Esophagus muscularis mucosa (tissue), 4 donors: ENCODE results near the gene MOB3B. TPM values are rescaled to one million over a fixed set of nuclear protein-coding genes. Genes with fewer than 3 reads are reported as not detected.
A peak's percentile ranks its signal among the peaks of the same experiment; 100 is the strongest.

Experiments
- DNase-seq: peaks from one replicate; pipeline ENCODE4 v3.0.0-alpha.2; 2017; ENCODE audit errors: extremely low spot score
- H3K27ac ChIP-seq, 4 donors: fragments of 200-600 bp; sonication (generic); replicated peaks in 1 of 4; 1 replicate in 3 of 4; 2 replicates in 1 of 4; pipeline ENCODE4 v1.5.1; 2016 to 2019; ENCODE audit warnings: mild to moderate bottlenecking in 1 of 4
- H3K27me3 ChIP-seq, 4 donors: fragments of 200-600 bp; sonication (generic); one replicate each; pipeline versions ENCODE4 v1.5.1 to v1.6.0; 2016 to 2019
- H3K36me3 ChIP-seq, 4 donors: fragments of 200-600 bp; sonication (generic); one replicate each; pipeline ENCODE4 v1.5.1; 2016 to 2019
- H3K4me1 ChIP-seq, 4 donors: fragments of 200-600 bp; sonication (generic); one replicate each; pipeline ENCODE4 v1.5.1; 2016 to 2019
- H3K4me3 ChIP-seq, 4 donors: fragments of 200-600 bp; sonication (generic); 1 replicate in 2 of 4; 2 replicates in 2 of 4; pipeline ENCODE4 v1.5.1; 2016 to 2019; ENCODE audit warnings: mild to moderate bottlenecking in 4 of 4, moderate library complexity in 1 of 4
- H3K9me3 ChIP-seq, 4 donors: fragments of 200-600 bp; sonication (generic); 1 replicate in 3 of 4; 2 replicates in 1 of 4; pipeline ENCODE4 v1.5.1; 2016 to 2019
- CTCF ChIP-seq, 3 experiments: fragments of 200-600 bp in 2 of 3; fragments of 450-650 bp in 1 of 3; sonication (generic) in 2 of 3; IDR thresholded peaks; one replicate each; pipeline ENCODE4 v1.5.1; 2017 to 2019; ENCODE audit warnings: antibody characterized with exemption in 3 of 3, mild to moderate bottlenecking in 2 of 3, moderate library complexity in 1 of 3
- EP300 ChIP-seq: sonication (generic); formaldehyde crosslinking; IDR thresholded peaks from one replicate; pipeline ENCODE4 v1.6.1; 2017; ENCODE audit warnings: antibody characterized with exemption
- POLR2A ChIP-seq: fragments of 450-650 bp; IDR thresholded peaks from one replicate; pipeline ENCODE4 v1.6.1; 2017; ENCODE audit warnings: antibody characterized with exemption, moderate library complexity, mild to moderate bottlenecking, low read depth
- POLR2AphosphoS5 ChIP-seq, 2 donors: sonication (generic); formaldehyde crosslinking; IDR thresholded peaks; one replicate each; pipeline ENCODE4 v1.6.1; 2017; ENCODE audit warnings: antibody characterized with exemption in 2 of 2
- WGBS: methylation state at CpG from one replicate; pipeline ENCODE4 v1.1.5; 2018; 5-methylcytosine and 5-hydroxymethylcytosine counted together
- intact Hi-C: fragments of 100-400 bp; cut with DNase I; formaldehyde crosslinking; loops from one replicate; pipeline ENCODE4 v1.15.1; 2023
- total RNA-seq, 4 donors: library from RNA; depleted of rRNA; stranded (reverse); fragments of >200 nt; gene quantifications; one replicate each; pipeline versions ENCODE4 v1.1.0 to v1.2.1, GENCODE V29; 2016

Gene MOB3B
- total RNA-seq, 4 donors from 2014 or later: 7.6 to 11.6 (median 9.5) TPM

- no peak for DNase-seq
- WGBS: 43% methylated on average over 8 of the region's 8 CpGs
- H3K27ac ChIP-seq: peak overlapping the region; percentile 92 to 96 (median 95)
- peaks cover 4 to 20% (median 18%) of the 10 kb centered on the region in 4 donors for H3K4me1 ChIP-seq
- peak overlapping the region; percentile 73 to 87 (median 84) for H3K4me3 ChIP-seq
- intact Hi-C loops: loop anchor here (5.0 to 10.0 kb wide), 2 partner anchors 53 to 195 kb away; no protein-coding TSS in a partner anchor
- no peaks in the 10 kb centered on the region for H3K36me3 ChIP-seq
- no peaks in the 10 kb centered on the region for H3K27me3 ChIP-seq
- no peaks in the 10 kb centered on the region for H3K9me3 ChIP-seq
- TF ChIP-seq CTCF (IDR thresholded peaks at IDR 0.05) (no peak), POLR2AphosphoS5 (IDR thresholded peaks at IDR 0.05) (no peak), POLR2A (no peak), EP300 (no peak)
Measured at GRCh38 chr9:27527702-27528075, 1.9 kb downstream of the MOB3B start.

GRCh38 chr9:27524236-27524635 is 5.4 kb downstream of the MOB3B start, which contains the start of gene IFNK:
TSS of gene IFNK (plus strand) at chr9:27524290. CDS start at chr9:27524337, 47 bp downstream.
- H3K4me1 ChIP-seq: peaks cover 0 to 13% (median 11%) of the 10 kb centered on the region in 4 donors
- peak; percentile 17 for DNase-seq
- H3K36me3 ChIP-seq: no peaks in the 10 kb centered on the region
- H3K4me3 ChIP-seq: no peak within 1 kb of the TSS
- intact Hi-C loops: loop anchor here (10.0 kb wide), 1 partner anchor 49 kb away; no protein-coding TSS in a partner anchor
- H3K27me3 ChIP-seq: no peaks in the 10 kb centered on the region
- WGBS: 89% methylated on average over 2 of the region's 2 CpGs
- TF ChIP-seq POLR2AphosphoS5 (IDR thresholded peaks at IDR 0.05): no peak
- TF ChIP-seq POLR2A: no peak
- TF ChIP-seq EP300: no peak
- no peak for TF ChIP-seq CTCF (IDR thresholded peaks at IDR 0.05)
- no peaks in the 10 kb centered on the region for H3K9me3 ChIP-seq
- no peak within 1 kb of the TSS for H3K27ac ChIP-seq

GRCh38 chr9:27523141-27523540 is 6.5 kb downstream of the MOB3B start:
- intact Hi-C loops: loop anchor here (10.0 kb wide), 1 partner anchor 48 kb away; no protein-coding TSS in a partner anchor
- Histone ChIP-seq H3K4me1 (peaks cover 0 to 13% (median 10%) of the 10 kb centered on the region in 4 donors), H3K36me3 (no peaks in the 10 kb centered on the region)

GRCh38 chr9:27520986-27521385 is 8.6 kb downstream of the MOB3B start:
- WGBS: 89% methylated on average over 4 of the region's 4 CpGs
- no peak for DNase-seq
- no peaks in the 10 kb centered on the region for H3K9me3 ChIP-seq
- H3K4me1 ChIP-seq: no peaks in the 10 kb centered on the region
- no peak overlapping the region for H3K4me3 ChIP-seq
- H3K27ac ChIP-seq: no peak overlapping the region
- no peaks in the 10 kb centered on the region for H3K27me3 ChIP-seq
- no peaks in the 10 kb centered on the region for H3K36me3 ChIP-seq
- no peak for TF ChIP-seq CTCF (IDR thresholded peaks at IDR 0.05)
- TF ChIP-seq POLR2AphosphoS5 (IDR thresholded peaks at IDR 0.05): no peak
- TF ChIP-seq POLR2A: no peak
- TF ChIP-seq EP300: no peak
- intact Hi-C loops: loop anchor here (10.0 kb wide), 1 partner anchor 46 kb away; no protein-coding TSS in a partner anchor

More at GRCh38 chr9:27523141-27523540, 6.5 kb downstream of the MOB3B start:
- no peaks in the 10 kb centered on the region for H3K9me3 ChIP-seq
- H3K27ac ChIP-seq: no peak overlapping the region
- no peak for DNase-seq
- TF ChIP-seq CTCF (IDR thresholded peaks at IDR 0.05) (no peak), EP300 (no peak), POLR2AphosphoS5 (IDR thresholded peaks at IDR 0.05) (no peak), POLR2A (no peak)
- no peaks in the 10 kb centered on the region for H3K27me3 ChIP-seq
- no peak overlapping the region for H3K4me3 ChIP-seq
